Measurements from ENCODE around the gene DNMT1. TPM values are rescaled to one million over a fixed set of nuclear protein-coding genes. Genes with fewer than 3 reads are reported as not detected.

DNMT1 gene
- total RNA-seq, 4 donors from 2014 or later = 36.1 to 54.4 (median 44.2) TPM

GRCh38 chr19:10195199-10195519 is 406 bp upstream of the DNMT1 start:
- H3K36me3 ChIP-seq = no peaks in the 10 kb centered on the region
- H3K4me1 ChIP-seq = peaks cover 33% of the 10 kb centered on the region
- H3K9me3 ChIP-seq = no peaks in the 10 kb centered on the region
- DNase-seq (ENCODE audit: low spot score in 2 of 2) = no peak
- peak overlapping the region; percentile 85 for H3K27ac ChIP-seq
- no peaks in the 10 kb centered on the region for H3K27me3 ChIP-seq
- peak overlapping the region; percentile 65 for H3K4me3 ChIP-seq
- 26% methylated on average over 6 of the region's 6 CpGs for WGBS
- TF ChIP-seq CTCF (IDR thresholded peaks at IDR 0.05) (no peak), EP300 (IDR thresholded peaks at IDR 0.05) (no peak), POLR2A (IDR thresholded peaks at IDR 0.05) (no peak), POLR2AphosphoS5 (IDR thresholded peaks at IDR 0.05) (no peak)

GRCh38 chr19:10193790-10194499 is 808 bp downstream of the DNMT1 start:
- TF ChIP-seq EP300 (IDR thresholded peaks at IDR 0.05) (no peak), POLR2A (IDR thresholded peaks at IDR 0.05) (no peak), POLR2AphosphoS5 (IDR thresholded peaks at IDR 0.05) (no peak), CTCF (IDR thresholded peaks at IDR 0.05) (no peak)
- Histone ChIP-seq H3K27ac (peak overlapping the region; percentile 85), H3K36me3 (no peaks in the 10 kb centered on the region), H3K4me1 (peaks cover 33% of the 10 kb centered on the region), H3K27me3 (no peaks in the 10 kb centered on the region), H3K9me3 (no peaks in the 10 kb centered on the region), H3K4me3 (peak overlapping the region; percentile 65)
- 1% methylated on average over 10 of the region's 30 CpGs for WGBS
- DNase-seq (ENCODE audit: low spot score in 2 of 2) = peak in 1 of 2 donors; percentile 84

GRCh38 chr19:10192922-10193321 is 1.8 kb downstream of the DNMT1 start:
- 78% methylated on average over 6 of the region's 6 CpGs for WGBS

GRCh38 chr19:10191347-10191746 is 3.4 kb downstream of the DNMT1 start:
- peaks cover 36% of the 10 kb centered on the region for H3K4me1 ChIP-seq
- WGBS = 65% methylated on average over 2 of the region's 2 CpGs

More at GRCh38 chr19:10192922-10193321, 1.8 kb downstream of the DNMT1 start:
- peak overlapping the region; percentile 65 for H3K4me3 ChIP-seq
- TF ChIP-seq POLR2A (IDR thresholded peaks at IDR 0.05) (no peak), POLR2AphosphoS5 (IDR thresholded peaks at IDR 0.05) (no peak), CTCF (IDR thresholded peaks at IDR 0.05) (no peak), EP300 (IDR thresholded peaks at IDR 0.05) (no peak)
- no peaks in the 10 kb centered on the region for H3K9me3 ChIP-seq
- H3K27ac ChIP-seq = no peak overlapping the region
- no peak for DNase-seq (ENCODE audit: low spot score in 2 of 2)
- H3K36me3 ChIP-seq = no peaks in the 10 kb centered on the region
- peaks cover 35% of the 10 kb centered on the region for H3K4me1 ChIP-seq
- no peaks in the 10 kb centered on the region for H3K27me3 ChIP-seq

More at GRCh38 chr19:10191347-10191746, 3.4 kb downstream of the DNMT1 start:
- H3K36me3 ChIP-seq = peaks cover 5% of the 10 kb centered on the region
- no peak for TF ChIP-seq EP300 (IDR thresholded peaks at IDR 0.05)
- TF ChIP-seq CTCF (IDR thresholded peaks at IDR 0.05) = no peak
- TF ChIP-seq POLR2AphosphoS5 (IDR thresholded peaks at IDR 0.05) = no peak
- TF ChIP-seq POLR2A (IDR thresholded peaks at IDR 0.05) = no peak
- H3K27me3 ChIP-seq = no peaks in the 10 kb centered on the region
- no peak for DNase-seq (ENCODE audit: low spot score in 2 of 2)
- no peak overlapping the region for H3K27ac ChIP-seq
- H3K4me3 ChIP-seq = no peak overlapping the region
- no peaks in the 10 kb centered on the region for H3K9me3 ChIP-seq

Measured in suprapubic skin (tissue), 4 donors.